IMR-90 (cell line): ENCODE data around the gene KLHL25. TPM values are rescaled to one million over a fixed set of nuclear protein-coding genes. Genes with fewer than 3 reads are reported as not detected.

ENCODE experiments used
- ATAC-seq: fragments of 200-7000 bp; cut with Tn5 transposase; 2 replicates; pipeline ENCODE4 v1.9.1; 2020; ENCODE audit warnings: low read depth, mild to moderate bottlenecking, moderate library complexity
- BruUV-seq: library from RNA; stranded (reverse); fragments of 400-500 nt; replicated peaks from 2 replicates; lab custom pipeline; 2021; lab: Mats Ljungman, UMichigan
- CTCF ChIA-PET: fragments of 300-600 bp; formaldehyde crosslinking; extraction: SDS; loops from one replicate; lab custom pipeline; 2021; ENCODE audit warnings: antibody characterized with exemption; lab: Yijun Ruan, JAX
- POLR2A ChIA-PET: fragments of 300-600 bp; sonication (Branson Sonifier 250); formaldehyde crosslinking; loops from one replicate; lab custom pipeline; 2022; ENCODE audit warnings: antibody characterized with exemption; ENCODE audit not compliant: unreplicated experiment; lab: Charles Lee
- DNase-seq: peaks from one replicate; pipeline ENCODE4 v3.0.0; 2013
- H2AFZ ChIP-seq: replicated peaks from 2 replicates; pipeline ENCODE3; 2013; ENCODE audit warnings: low read length, mild to moderate bottlenecking; ENCODE audit not compliant: poor library complexity
- H2AK5ac ChIP-seq: 2 replicates; pipeline ENCODE4 v1.6.1; 2013; ENCODE audit warnings: low read depth, low read length, inconsistent platforms
- H2AK9ac ChIP-seq: replicated peaks from 2 replicates; pipeline ENCODE3; 2013; ENCODE audit warnings: mild to moderate bottlenecking, low read depth, low read length, moderate library complexity; ENCODE audit not compliant: poor library complexity
- H2BK120ac ChIP-seq: 2 replicates; pipeline ENCODE4 v1.6.1; 2013; ENCODE audit warnings: low read depth, low read length, inconsistent platforms
- H2BK15ac ChIP-seq: 3 replicates; pipeline ENCODE4 v1.6.1; 2013; ENCODE audit warnings: low read depth, low read length, inconsistent platforms
- H2BK20ac ChIP-seq: 2 replicates; pipeline ENCODE4 v1.6.1; 2013; ENCODE audit warnings: low read depth, mild to moderate bottlenecking, inconsistent platforms, low read length, moderate library complexity
- H2BK5ac ChIP-seq: 2 replicates; pipeline ENCODE4 v1.6.1; 2013; ENCODE audit warnings: mild to moderate bottlenecking, low read depth, low read length, inconsistent platforms; ENCODE audit not compliant: poor library complexity, severe bottlenecking
- H3K14ac ChIP-seq: replicated peaks from 2 replicates; pipeline ENCODE4 v1.6.1; 2013; ENCODE audit warnings: low read depth, low read length, inconsistent platforms
- H3K18ac ChIP-seq: 2 replicates; pipeline ENCODE4 v1.6.1; 2013; ENCODE audit warnings: low read depth, low read length, control low read depth
- H3K23ac ChIP-seq: 2 replicates; pipeline ENCODE4 v1.6.1; 2013; ENCODE audit warnings: low read depth, low read length, inconsistent platforms
- H3K27ac ChIP-seq: 2 replicates; pipeline ENCODE4 v1.5.1; 2013; ENCODE audit warnings: mild to moderate bottlenecking, control low read depth, low read length; ENCODE audit not compliant: insufficient read depth
- H3K27me3 ChIP-seq: 2 replicates; pipeline ENCODE4 v1.6.1; 2013; ENCODE audit warnings: low read length; ENCODE audit not compliant: control insufficient read depth, insufficient read depth
- H3K36me3 ChIP-seq: 2 replicates; pipeline ENCODE4 v1.6.1; 2013; ENCODE audit warnings: low read length, mixed read lengths; ENCODE audit not compliant: control insufficient read depth, insufficient read depth
- H3K4ac ChIP-seq: 2 replicates; pipeline ENCODE4 v1.6.1; 2013; ENCODE audit warnings: low read depth, low read length, inconsistent platforms
- H3K4me1 ChIP-seq: 2 replicates; pipeline ENCODE4 v1.6.1; 2013; ENCODE audit warnings: low read length, mixed read lengths; ENCODE audit not compliant: control insufficient read depth, insufficient read depth
- H3K4me2 ChIP-seq: 2 replicates; pipeline ENCODE4 v1.6.1; 2013; ENCODE audit warnings: low read depth, mild to moderate bottlenecking, control low read depth, low read length, moderate library complexity
- H3K4me3 ChIP-seq: 2 replicates; pipeline ENCODE4 v1.5.1; 2013; ENCODE audit warnings: low read depth, mild to moderate bottlenecking, control low read depth, low read length, moderate library complexity; ENCODE audit not compliant: insufficient read depth
- H3K56ac ChIP-seq: 2 replicates; pipeline ENCODE4 v1.6.1; 2013; ENCODE audit warnings: low read length, inconsistent platforms; ENCODE audit not compliant: insufficient read depth; ENCODE audit errors: extremely low read depth
- H3K79me1 ChIP-seq, 2 experiments: 2 replicates each; pipeline ENCODE4 v1.6.1; 2013; ENCODE audit warnings: low read length in 2 of 2, inconsistent platforms in 1 of 2, low read depth in 1 of 2
- H3K9ac ChIP-seq: 2 replicates; pipeline ENCODE4 v1.6.1; 2013; ENCODE audit warnings: low read depth, low read length, control low read depth
- H3K9me1 ChIP-seq: 2 replicates; pipeline ENCODE4 v1.6.1; 2013; ENCODE audit warnings: low read length, inconsistent platforms; ENCODE audit not compliant: insufficient read depth
- H3K9me3 ChIP-seq: 2 replicates; pipeline ENCODE4 v1.6.1; 2013; ENCODE audit warnings: low read length; ENCODE audit not compliant: control insufficient read depth, insufficient read depth
- H4K20me1 ChIP-seq: 2 replicates; pipeline ENCODE4 v1.6.1; 2013; ENCODE audit warnings: low read length, inconsistent platforms; ENCODE audit not compliant: insufficient read depth
- H4K5ac ChIP-seq: 2 replicates; pipeline ENCODE4 v1.6.1; 2013; ENCODE audit warnings: mild to moderate bottlenecking, low read depth, low read length, control low read depth
- H4K8ac ChIP-seq, 2 experiments: 2 replicates each; pipeline ENCODE4 v1.6.1; 2013; ENCODE audit warnings: low read depth in 2 of 2, low read length in 2 of 2, control low read depth in 1 of 2, inconsistent platforms in 1 of 2
- H4K91ac ChIP-seq: 2 replicates; pipeline ENCODE4 v1.6.1; 2013; ENCODE audit warnings: low read depth, low read length, inconsistent platforms; ENCODE audit not compliant: insufficient read depth
- BHLHE40 ChIP-seq: fragments of 150-350 bp; IDR thresholded peaks from 2 replicates; pipeline ENCODE4 v1.6.1; 2016; ENCODE audit warnings: mild to moderate bottlenecking, low read depth, low read length
- MAFK ChIP-seq: IDR thresholded peaks from 2 replicates; pipeline ENCODE4 v1.6.1; 2012; ENCODE audit warnings: low read depth, low read length, improper control_type of control experiment
- MXI1 ChIP-seq: IDR thresholded peaks from 2 replicates; pipeline ENCODE4 v1.6.1; 2012; ENCODE audit warnings: low read depth, mild to moderate bottlenecking, low read length, moderate library complexity, borderline replicate concordance
- NFE2L2 ChIP-seq: fragments of 150-350 bp; IDR thresholded peaks from 2 replicates; pipeline ENCODE4 v1.6.1; 2016; ENCODE audit warnings: low read depth, mild to moderate bottlenecking, low read length
- RFX5 ChIP-seq: IDR thresholded peaks from 2 replicates; pipeline ENCODE4 v1.8.0; 2012; ENCODE audit warnings: low read depth, mild to moderate bottlenecking, low read length, moderate library complexity
- WGBS, 2 experiments: methylation state at CpG; one replicate each; pipeline versions ENCODE4 v1.1.5 to v1.1.7; 2013; ENCODE audit warnings: missing lambda C conversion rate in 2 of 2; ENCODE audit not compliant: insufficient read length in 1 of 2; ENCODE audit errors: extremely low coverage in 2 of 2; 5-methylcytosine and 5-hydroxymethylcytosine counted together
- dilution Hi-C: fragments of 300-500 bp; cut with HindIII; formaldehyde crosslinking; loops from one replicate; pipeline ENCODE4 v1.14.3; 2018; ENCODE audit warnings: low sequenced_read_pairs; ENCODE audit not compliant: unreplicated experiment
- in situ Hi-C: fragments of 300-500 bp; cut with MboI; formaldehyde crosslinking; loops from 3 replicates; pipeline ENCODE4 v1.14.3; 2019; ENCODE audit warnings: low sequenced_read_pairs, inconsistent platforms, mixed read lengths
- intact Hi-C: fragments of 100-400 bp; cut with micrococcal nuclease; formaldehyde crosslinking; loops from 2 replicates; pipeline ENCODE4 v1.10.0; 2022
- polyA plus RNA-seq, 3 experiments: library from polyadenylated mRNA; depleted of rRNA; stranded (reverse); fragments of >200 nt; gene quantifications; 2 replicates each; pipeline ENCODE4 v1.2.3, GENCODE V29; 2012; ENCODE audit warnings: low replicate concordance in 1 of 3
- total RNA-seq: library from RNA; depleted of rRNA; stranded (reverse); fragments of >200 nt; gene quantifications from 2 replicates; pipeline ENCODE4 v1.2.3, GENCODE V29; 2012
- TF ChIP-seq, protein P1 (sequence below): fragments of 150-350 bp; IDR thresholded peaks from 2 replicates; pipeline ENCODE4 v1.6.1; 2017; ENCODE audit warnings: mild to moderate bottlenecking, antibody characterized with exemption, low read length, low read depth

KLHL25 gene
- total and polyA plus RNA-seq, 2 of the 4 experiments (the other 2 are of a cell fraction), result 2.7 to 5.6 TPM

DNA sequence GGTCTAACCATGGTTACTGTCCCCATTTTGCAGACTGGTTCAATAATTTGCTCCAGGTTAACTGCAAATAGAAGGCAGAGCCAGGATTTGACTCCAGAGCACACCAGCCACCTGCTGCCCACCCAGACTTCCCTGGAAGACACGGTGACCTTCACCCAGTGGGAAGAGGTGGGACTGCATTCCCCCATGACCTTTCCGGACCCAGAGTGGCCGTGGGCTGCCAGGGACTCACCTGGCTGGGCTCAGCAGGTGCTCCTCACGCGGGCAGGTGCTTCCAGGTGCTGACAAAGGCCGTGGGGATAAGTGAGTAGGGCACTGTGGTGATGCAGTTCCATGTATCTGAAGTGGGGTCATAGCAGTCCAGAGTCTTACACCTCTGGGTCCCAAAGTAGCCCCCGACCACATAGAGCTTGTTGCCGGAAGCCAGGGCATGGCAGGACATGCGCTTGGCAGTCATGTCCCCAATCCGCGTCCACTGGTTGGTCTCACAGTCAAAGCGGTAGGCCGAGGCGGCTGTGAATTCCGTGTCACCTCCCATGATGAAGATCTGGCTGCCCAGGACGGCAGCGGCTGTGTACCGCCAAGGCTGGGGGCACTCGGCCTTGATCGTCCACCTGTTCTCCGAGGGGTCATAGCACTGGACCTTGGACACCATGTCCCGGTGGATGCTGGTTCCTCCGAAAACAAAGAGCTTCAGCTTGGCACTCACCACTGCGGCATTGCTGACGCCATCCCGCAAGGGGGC is 26.8 kb downstream of the KLHL25 start:
- Histone ChIP-seq H3K23ac (no peak overlapping the region), H3K56ac (no peak overlapping the region), H4K91ac (no peak overlapping the region), H3K14ac (no peak overlapping the region), H3K27ac (no peak overlapping the region), H3K4me3 (no peak overlapping the region), H3K4me1 (peaks cover 10% of the 10 kb centered on the region; the same call in 1 of the 2 replicates), H2AK5ac (no peak overlapping the region), H3K18ac (no peak overlapping the region), H2AK9ac (no peak overlapping the region), H3K27me3 (no peaks in the 10 kb centered on the region), H4K8ac (no peak overlapping the region), H3K4ac (no peak overlapping the region), H4K5ac (no peak overlapping the region), H4K20me1 (peaks cover 17% of the 10 kb centered on the region), H3K36me3 (peaks cover 2% of the 10 kb centered on the region; the same call in 1 of the 2 replicates), H3K79me1 (peaks cover 11 to 63% of the 10 kb centered on the region in 2 experiments), H2BK20ac (no peak overlapping the region), H2BK120ac (no peak overlapping the region), H2BK15ac (no peak overlapping the region), H3K4me2 (no peak overlapping the region), H2BK5ac (no peak overlapping the region), H3K9ac (no peak overlapping the region), H3K9me3 (no peaks in the 10 kb centered on the region), H2AFZ (no peak overlapping the region), H3K9me1 (peaks cover 20% of the 10 kb centered on the region)
- intact Hi-C loops (no loop called here), dilution Hi-C loops (no loop called here), in situ Hi-C loops (no loop called here)
- 99% methylated on average over 21 of the region's 26 CpGs; no CpG with 5 or more reads in 1 of the 2 experiments for WGBS, 2 experiments
- CTCF ChIA-PET, result interaction anchor here (0.8 kb wide), 1 partner anchor 21 kb away, joined by 3 read pairs; no protein-coding TSS in a partner anchor
- POLR2A ChIA-PET, result interaction anchor here (0.5 kb wide), 1 partner anchor 50 kb away, joined by 3 read pairs; no protein-coding TSS in a partner anchor
- BruUV-seq, result no TSS peak
- DNase-seq (no peak), ATAC-seq (no peak)
- no peak for TF ChIP-seq MAFK
- no peak for TF ChIP-seq BHLHE40
- TF ChIP-seq NFE2L2, result no peak
- TF ChIP-seq, protein P1, sequence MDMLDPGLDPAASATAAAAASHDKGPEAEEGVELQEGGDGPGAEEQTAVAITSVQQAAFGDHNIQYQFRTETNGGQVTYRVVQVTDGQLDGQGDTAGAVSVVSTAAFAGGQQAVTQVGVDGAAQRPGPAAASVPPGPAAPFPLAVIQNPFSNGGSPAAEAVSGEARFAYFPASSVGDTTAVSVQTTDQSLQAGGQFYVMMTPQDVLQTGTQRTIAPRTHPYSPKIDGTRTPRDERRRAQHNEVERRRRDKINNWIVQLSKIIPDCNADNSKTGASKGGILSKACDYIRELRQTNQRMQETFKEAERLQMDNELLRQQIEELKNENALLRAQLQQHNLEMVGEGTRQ, result no peak
- no peak for TF ChIP-seq RFX5
- TF ChIP-seq MXI1, result no peak
